SU-DHL-6 (cell line): ENCODE data around the gene PRRC2C.

Experiments used
- EZH2phosphoT487 ChIP-seq: fragments of 200-600 bp; sonication (generic), shearing (Covaris generic); conservative IDR thresholded peaks from 2 replicates; pipeline ENCODE4 v1.6.1; 2018; ENCODE audit warnings: mild to moderate bottlenecking, antibody characterized with exemption, low read length, moderate library complexity, mixed read lengths
- TF ChIP-seq, protein P1 (sequence below): fragments of 200-600 bp; sonication (generic); IDR thresholded peaks from one replicate; pipeline ENCODE4 v1.5.1; 2017; ENCODE audit warnings: antibody characterized with exemption, mild to moderate bottlenecking, low read length, moderate library complexity; ENCODE audit not compliant: insufficient read depth, poor library complexity, severe bottlenecking

GRCh38 chr1:171563675-171564074 is 78.3 kb downstream of the PRRC2C start:
- TF ChIP-seq, protein P1, sequence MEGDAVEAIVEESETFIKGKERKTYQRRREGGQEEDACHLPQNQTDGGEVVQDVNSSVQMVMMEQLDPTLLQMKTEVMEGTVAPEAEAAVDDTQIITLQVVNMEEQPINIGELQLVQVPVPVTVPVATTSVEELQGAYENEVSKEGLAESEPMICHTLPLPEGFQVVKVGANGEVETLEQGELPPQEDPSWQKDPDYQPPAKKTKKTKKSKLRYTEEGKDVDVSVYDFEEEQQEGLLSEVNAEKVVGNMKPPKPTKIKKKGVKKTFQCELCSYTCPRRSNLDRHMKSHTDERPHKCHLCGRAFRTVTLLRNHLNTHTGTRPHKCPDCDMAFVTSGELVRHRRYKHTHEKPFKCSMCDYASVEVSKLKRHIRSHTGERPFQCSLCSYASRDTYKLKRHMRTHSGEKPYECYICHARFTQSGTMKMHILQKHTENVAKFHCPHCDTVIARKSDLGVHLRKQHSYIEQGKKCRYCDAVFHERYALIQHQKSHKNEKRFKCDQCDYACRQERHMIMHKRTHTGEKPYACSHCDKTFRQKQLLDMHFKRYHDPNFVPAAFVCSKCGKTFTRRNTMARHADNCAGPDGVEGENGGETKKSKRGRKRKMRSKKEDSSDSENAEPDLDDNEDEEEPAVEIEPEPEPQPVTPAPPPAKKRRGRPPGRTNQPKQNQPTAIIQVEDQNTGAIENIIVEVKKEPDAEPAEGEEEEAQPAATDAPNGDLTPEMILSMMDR, result no peak
- TF ChIP-seq EZH2phosphoT487, result no peak
